T-helper 22 cell (primary cell): ENCODE data around the gene CD63.

Experiments used
- DNase-seq: peaks from one replicate; pipeline ENCODE4 v3.0.0-alpha.2; 2020; ENCODE audit warnings: low read depth

The CD63 gene

GRCh38 chr12:55704824-55705718 lies 23.7 kb downstream of the CD63 start:
- no peak for DNase-seq

GRCh38 chr12:55703901-55704761 lies 24.7 kb downstream of the CD63 start:
- DNase-seq = no peak

DNA sequence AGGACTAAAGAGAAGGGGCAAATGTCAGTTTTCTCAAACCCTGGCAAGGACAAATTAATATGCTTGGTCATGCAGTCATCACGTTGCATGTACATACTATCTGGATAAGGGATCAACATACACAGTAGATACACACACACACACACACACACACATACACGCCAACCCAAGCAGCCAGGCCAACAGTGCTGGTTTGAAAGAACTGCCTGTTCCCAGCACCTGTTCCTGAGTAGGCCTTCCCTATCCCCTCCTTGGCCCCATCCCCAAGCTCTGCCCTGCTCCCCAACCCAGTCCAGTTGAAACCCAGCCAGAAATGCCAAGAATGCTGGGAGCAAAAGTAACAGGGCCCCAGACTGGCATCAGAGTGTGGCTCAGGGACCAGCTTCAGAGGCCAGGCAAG lies 25.5 kb downstream of the CD63 start:
- no peak for DNase-seq

DNA sequence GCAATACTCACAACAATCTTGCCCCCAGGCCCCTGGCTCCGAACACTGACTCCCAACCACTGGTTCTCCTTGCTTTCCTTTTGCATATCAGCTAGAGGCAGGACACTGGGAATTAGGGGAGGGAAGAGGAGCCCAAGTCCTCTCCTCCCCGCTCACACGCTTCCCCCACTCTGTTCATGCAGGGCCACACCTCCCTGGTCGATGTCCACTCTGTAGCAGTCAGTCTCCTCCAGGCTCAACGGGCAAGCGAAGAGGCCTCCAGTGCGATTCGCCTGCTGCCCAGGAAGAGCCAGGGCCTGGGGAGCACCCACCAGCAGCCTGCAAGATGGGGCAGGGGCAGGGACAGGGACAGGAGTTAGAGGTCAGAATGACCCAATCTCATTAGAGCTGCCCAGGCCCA lies 25.9 kb downstream of the CD63 start:
- DNase-seq = no peak

DNA sequence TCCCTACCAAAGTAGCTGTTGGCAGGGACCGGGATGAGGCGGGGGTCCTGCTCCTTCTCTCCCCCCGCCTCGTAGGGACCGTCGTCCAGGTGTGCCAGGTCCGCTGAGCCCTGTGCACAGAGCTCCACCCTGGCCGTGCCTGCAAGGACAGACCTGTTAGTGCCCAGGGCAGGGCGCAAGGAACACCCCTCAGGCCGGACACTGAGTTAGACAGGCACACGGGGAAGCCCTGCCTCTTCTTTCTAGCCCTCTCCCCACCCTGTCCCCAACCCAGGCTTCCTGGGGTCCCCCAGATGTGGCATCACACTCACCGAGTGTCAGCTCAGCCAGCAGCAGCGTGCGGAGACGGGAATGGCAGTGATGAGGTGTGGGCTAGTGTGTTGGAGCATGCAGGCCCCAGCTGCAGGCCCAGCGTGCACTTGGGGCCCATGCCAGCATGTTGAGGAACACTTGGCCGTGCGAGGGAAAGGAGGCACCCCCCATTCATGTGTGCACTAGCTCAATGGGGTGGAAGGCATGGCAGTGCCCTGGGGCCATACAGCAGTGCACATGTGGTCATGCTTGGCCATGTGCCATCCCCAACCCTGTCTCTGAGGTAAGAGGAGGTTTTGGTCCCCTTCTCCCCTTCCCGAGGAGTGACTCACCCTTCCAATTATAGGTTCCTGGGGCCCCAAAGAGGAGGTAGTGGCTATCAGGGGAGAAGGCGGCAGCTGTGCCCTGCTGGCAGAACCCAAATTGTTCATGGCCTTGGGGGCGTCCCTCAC lies 28.4 kb downstream of the CD63 start:
- DNase-seq = no peak

DNA sequence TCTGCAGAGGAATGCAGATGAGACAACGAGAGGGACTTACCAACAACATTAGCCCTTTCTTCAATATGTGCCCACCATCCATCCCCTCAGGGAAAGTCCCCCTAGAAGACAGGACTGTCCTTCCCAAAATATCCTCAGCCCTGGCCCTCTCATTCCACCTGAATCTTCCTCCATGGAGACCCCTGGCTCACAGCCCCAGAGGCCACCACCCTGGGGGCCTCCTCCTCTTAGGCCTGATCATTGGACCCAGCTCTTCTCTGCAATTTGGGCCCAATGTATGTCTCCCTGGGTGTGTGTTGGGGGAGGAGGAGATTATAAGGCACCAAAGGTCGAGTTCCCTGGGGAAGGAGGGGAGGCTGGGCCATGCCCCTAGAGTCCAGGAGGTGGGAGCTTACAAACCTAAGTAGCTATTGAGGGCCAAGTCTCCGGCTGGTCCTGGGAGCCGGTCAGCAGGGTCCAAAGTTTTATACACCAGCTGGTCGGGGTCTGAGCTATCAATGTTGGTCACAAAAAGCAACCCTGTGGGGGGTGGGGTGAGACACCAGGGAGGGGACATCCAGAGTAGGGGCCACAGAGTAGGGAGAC lies 29.2 kb downstream of the CD63 start:
- no peak for DNase-seq

- DNase-seq = no peak
These were observed 29.8 kb downstream of the CD63 start for GRCh38 chr12:55698965-55699364.

DNA sequence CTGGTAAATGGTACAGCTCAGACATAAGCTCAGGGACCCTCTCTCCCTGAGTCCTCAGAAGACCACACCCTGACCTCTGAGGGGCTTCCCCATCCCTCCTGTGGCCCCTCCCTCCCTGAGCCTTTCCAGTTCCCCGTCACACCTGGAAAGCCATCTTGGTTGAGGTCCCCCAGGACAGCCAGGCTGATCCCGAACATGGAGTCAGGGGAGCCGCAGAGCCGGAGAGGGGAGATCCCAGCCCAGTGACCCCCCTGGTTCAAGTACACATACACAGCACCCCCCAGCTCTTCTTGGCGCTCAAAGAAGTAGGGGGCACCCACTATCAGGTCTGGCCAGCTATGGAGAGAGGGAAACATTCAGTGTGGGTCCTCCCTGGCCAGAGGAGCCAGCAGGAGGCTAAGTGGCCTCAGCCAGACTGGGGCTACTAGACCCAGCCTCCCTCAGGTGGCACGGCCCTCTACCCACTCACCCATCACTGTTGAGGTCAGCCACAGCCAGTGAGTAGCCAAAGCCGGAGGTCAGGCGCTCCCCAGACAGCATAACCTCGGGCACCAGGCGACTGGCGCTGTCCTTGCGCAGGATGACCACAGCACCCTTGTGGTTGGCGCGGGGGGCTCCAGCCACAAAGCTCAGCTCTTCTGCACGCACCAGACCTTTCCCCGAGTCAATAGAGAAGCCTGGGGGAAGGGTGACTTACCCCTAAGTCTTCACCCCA lies 30.4 kb downstream of the CD63 start:
- DNase-seq = no peak

DNA sequence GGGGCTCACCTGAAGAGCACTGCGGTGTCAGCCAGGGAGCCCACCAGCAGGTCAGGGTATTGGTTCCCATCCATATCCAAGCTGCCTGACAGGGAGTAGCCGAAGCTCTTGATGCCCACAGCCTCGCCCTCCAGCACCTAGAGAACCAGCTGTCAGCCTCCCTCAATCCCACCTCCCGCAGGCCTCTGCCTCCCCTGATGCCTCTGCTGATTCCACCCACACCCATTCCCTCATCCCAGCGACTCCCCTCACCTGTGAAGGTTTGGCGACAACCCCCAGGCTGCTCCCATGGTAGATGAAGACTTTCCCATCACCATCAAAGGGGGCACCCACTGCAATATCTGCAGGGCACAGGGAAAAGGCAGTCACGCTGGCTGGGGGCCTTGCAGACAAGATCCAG lies 31.1 kb downstream of the CD63 start:
- DNase-seq = no peak

- no peak for DNase-seq
These were observed 31.9 kb downstream of the CD63 start for GRCh38 chr12:55696796-55697462.

- no peak for DNase-seq
These were observed 32.7 kb downstream of the CD63 start for GRCh38 chr12:55696141-55696540.

DNA sequence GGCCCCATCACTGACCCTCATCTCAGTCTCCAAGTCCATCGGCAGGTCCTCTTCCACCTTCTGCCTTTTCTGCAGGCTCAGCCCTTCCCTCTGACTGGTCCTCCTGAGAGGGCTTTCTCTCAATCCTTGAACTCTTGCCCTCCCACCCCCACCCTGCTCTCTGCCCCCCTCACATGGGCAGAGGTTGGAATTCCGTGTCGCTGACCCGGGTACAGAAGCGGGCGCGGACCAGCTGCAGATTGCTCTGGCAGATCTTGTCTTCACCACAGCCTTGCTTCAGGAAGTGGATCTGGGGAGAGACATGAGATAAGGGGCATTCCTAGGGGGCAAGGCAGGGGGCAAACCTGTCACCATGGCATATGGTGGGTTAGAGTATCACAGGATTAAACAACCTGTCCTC lies 33.5 kb downstream of the CD63 start:
- no peak for DNase-seq

DNA sequence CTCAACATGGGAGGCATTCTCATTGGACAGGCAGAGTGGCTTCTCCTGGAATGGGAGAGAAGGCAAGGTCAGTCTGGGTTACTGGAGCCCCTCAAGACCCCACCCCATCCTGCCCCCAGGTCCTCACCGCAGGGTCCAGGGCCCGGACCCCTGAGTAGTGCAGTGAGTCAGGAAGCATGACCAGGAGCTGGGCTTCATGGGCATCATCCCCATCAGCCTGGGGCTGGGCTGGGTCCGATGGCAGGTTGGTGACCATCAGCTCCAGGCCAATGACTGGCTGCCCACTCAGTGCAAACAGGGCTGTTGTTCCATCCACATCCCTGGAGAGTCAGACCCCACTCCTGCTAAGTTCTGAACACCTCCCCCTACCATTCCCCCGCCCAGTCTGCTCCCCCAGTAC lies 34.2 kb downstream of the CD63 start:
- DNase-seq = no peak

DNA sequence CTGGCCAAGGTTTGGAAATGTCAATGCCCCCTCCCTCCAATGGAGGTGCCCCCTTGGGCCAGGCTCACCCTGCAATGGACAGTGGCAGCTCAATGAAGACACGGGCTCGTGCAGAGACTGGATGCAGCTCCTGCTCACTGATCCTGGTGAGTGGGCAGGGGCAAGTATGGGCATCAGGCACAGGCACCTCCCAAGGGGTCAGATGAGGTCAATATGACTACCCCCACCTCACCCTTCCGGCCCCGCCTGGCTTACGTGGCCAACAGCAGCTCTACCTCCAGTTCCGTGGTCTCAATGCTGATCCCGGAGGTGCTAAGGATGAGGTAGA lies 34.7 kb downstream of the CD63 start:
- DNase-seq = no peak

GRCh38 chr12:55693323-55694187 lies 35.3 kb downstream of the CD63 start:
- DNase-seq = no peak

- DNase-seq = no peak
These were observed 36.0 kb downstream of the CD63 start for GRCh38 chr12:55692631-55693322.

DNA sequence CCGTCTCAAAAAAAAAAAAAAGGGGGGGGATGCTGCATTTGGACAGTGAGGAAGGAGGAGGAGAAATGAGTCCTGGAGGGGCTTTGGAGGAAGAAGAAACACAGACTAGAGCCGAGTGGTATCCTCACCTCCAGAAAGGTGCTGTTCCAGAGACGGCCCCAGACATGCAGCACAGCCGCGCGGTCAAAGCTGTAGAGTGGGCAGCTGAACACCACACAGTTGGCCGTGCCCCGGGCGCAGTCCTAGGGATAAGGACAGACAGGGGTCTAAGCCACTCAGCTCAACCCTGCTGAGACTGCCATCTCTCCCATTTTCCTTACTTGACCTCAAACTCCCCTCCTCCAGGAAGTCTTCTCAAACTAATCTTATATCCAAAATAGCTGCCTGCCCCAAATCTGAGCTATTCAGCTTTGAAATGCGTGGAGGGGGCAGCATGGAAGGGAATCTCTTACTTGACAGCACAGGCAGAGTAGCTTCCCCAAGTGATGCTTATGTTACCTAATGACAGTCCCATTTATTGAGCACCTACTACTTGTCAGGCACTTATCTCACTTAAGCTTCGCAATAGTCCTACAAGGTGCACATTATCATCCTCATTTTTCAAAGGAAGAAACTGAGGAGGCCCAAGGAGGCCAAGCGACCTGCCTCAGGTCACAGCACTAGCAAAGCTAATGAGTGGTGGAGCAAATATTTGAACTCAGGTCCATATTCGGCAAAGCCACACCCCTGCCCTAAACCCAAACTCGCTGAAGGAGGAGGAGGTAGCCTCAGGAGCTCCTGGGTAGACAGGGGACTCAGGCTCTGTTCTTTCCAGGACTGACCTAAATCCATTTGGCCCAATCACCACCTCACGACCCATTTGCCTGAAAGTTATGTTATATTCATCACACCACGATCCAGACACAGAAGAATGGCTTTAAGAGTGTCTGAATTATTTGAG lies 39.8 kb downstream of the CD63 start:
- no peak for DNase-seq

DNA sequence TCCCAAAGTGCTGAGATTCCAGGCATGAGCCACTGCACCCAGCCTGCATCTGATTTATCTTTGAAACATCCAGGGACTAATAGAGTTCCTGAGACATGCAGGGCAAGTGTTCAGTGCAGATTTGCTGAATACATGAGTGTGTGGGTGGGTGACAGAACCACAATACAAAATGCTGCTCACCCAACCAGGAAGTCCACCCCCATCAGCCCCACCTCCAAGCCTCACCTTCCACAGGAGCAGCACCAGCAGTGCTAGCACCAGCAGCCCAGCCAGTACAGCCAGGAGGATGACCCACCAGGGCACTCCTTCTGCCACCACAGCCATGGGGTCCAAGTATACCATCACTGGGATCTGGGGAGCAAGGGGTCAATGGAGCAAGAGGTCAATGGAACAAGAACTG lies 41.1 kb downstream of the CD63 start:
- DNase-seq = no peak
